Measurements from ENCODE around the gene SMIM26. TPM values are rescaled to one million over a fixed set of nuclear protein-coding genes. Genes with fewer than 3 reads are reported as not detected.

Gene SMIM26
- polyA plus RNA-seq, 2 of the 4 experiments (the other 2 are of a cell fraction): 209 to 291 TPM

GRCh38 chr20:18596270-18596669 lies 29.0 kb downstream of the SMIM26 start:
- DNase-seq (ENCODE audit: low read depth in 1 of 2, low spot score in 1 of 2) (no peak), FAIRE-seq (no peak), ATAC-seq (no peak)
- Histone ChIP-seq H3K4me1 (no peaks in the 10 kb centered on the region), H3K9me3 (no peaks in the 10 kb centered on the region), H3K4me3 (no peak overlapping the region), H3K4me2 (no peak overlapping the region), H3K27ac (no peak overlapping the region)
- TF ChIP-seq KDM1A (IDR thresholded peaks at IDR 0.05; ENCODE audit: low read depth) (no peak), USF2 (IDR thresholded peaks at IDR 0.05) (no peak), RFX5 (IDR thresholded peaks at IDR 0.05) (no peak), HEYL (CRISPR knock-in tag; IDR thresholded peaks at IDR 0.05) (no peak), PBX3 (IDR thresholded peaks at IDR 0.05) (no peak), GATA3 (IDR thresholded peaks at IDR 0.05; ENCODE audit: borderline replicate concordance) (no peak), RCOR1 (IDR thresholded peaks at IDR 0.05; ENCODE audit: low read depth, low read length) (no peak), HOXA7 (CRISPR knock-in tag; IDR thresholded peaks at IDR 0.05) (no peak), JUN (IDR thresholded peaks at IDR 0.05) (no peak), SREBF2 (IDR thresholded peaks at IDR 0.05) (no peak), CEBPB (IDR thresholded peaks at IDR 0.05) (no peak), POLR2A (IDR thresholded peaks at IDR 0.05; ENCODE audit: low read length) (no peak), BHLHE40 (IDR thresholded peaks at IDR 0.05; ENCODE audit: low read depth, low read length) (no peak), HOXB13 (CRISPR knock-in tag; IDR thresholded peaks at IDR 0.05; ENCODE audit: low read depth) (no peak), CHD4 (IDR thresholded peaks at IDR 0.05; ENCODE audit: borderline replicate concordance) (no peak), CBX2 (IDR thresholded peaks at IDR 0.05; ENCODE audit: borderline replicate concordance, low read depth) (no peak), RNF2 (IDR thresholded peaks at IDR 0.05; ENCODE audit: borderline replicate concordance, low read depth) (no peak), HOXB5 (CRISPR knock-in tag; IDR thresholded peaks at IDR 0.05) (no peak)
- POLR2A ChIA-PET: no interaction called here
- CTCF ChIA-PET: interaction anchor here (0.6 to 1.9 kb wide), 6 partner anchors 32 to 519 kb away, joined by 3 to 7 read pairs (median 3); no protein-coding TSS in a partner anchor

GRCh38 chr20:18609741-18610140 lies 42.5 kb downstream of the SMIM26 start:
- ChIA-PET POLR2A (no interaction called here), CTCF (no interaction called here)
- DNase-seq (ENCODE audit: low read depth in 1 of 2, low spot score in 1 of 2) (no peak), FAIRE-seq (no peak), ATAC-seq (no peak)
- Histone ChIP-seq H3K4me1 (no peaks in the 10 kb centered on the region), H3K4me2 (no peak overlapping the region), H3K4me3 (no peak overlapping the region), H3K9me3 (no peaks in the 10 kb centered on the region), H3K27ac (no peak overlapping the region)
- no peak for TF ChIP-seq BHLHE40 (IDR thresholded peaks at IDR 0.05; ENCODE audit: low read depth, low read length)
- TF ChIP-seq HES2 (IDR thresholded peaks at IDR 0.05): no peak
- TF ChIP-seq ZFP36 (IDR thresholded peaks at IDR 0.05; ENCODE audit: borderline replicate concordance, partially characterized antibody): no peak
- TF ChIP-seq MAZ (IDR thresholded peaks at IDR 0.05; ENCODE audit: borderline replicate concordance, low read depth, low read length): no peak
- TF ChIP-seq RAD21 (conservative IDR thresholded peaks at IDR 0.05 in 1 of 2, IDR thresholded peaks at IDR 0.05 in 1 of 2): no peak
- no peak for TF ChIP-seq CEBPB (IDR thresholded peaks at IDR 0.05)
- TF ChIP-seq NPAS2 (CRISPR knock-in tag; IDR thresholded peaks at IDR 0.05; ENCODE audit: borderline replicate concordance): no peak
- TF ChIP-seq CHD2 (IDR thresholded peaks at IDR 0.05; ENCODE audit: low read length, partially characterized antibody): no peak
- no peak for TF ChIP-seq ZNF302 (CRISPR knock-in tag; IDR thresholded peaks at IDR 0.05)
- no peak for TF ChIP-seq HEYL (CRISPR knock-in tag; IDR thresholded peaks at IDR 0.05)
- no peak for TF ChIP-seq CTCF (IDR thresholded peaks at IDR 0.05)
- no peak for TF ChIP-seq GATA3 (IDR thresholded peaks at IDR 0.05; ENCODE audit: borderline replicate concordance)
- TF ChIP-seq CBX2 (IDR thresholded peaks at IDR 0.05; ENCODE audit: borderline replicate concordance, low read depth): no peak

Data from A549 (cell line).